ENCODE measurements around the gene PNPLA2.

DNA sequence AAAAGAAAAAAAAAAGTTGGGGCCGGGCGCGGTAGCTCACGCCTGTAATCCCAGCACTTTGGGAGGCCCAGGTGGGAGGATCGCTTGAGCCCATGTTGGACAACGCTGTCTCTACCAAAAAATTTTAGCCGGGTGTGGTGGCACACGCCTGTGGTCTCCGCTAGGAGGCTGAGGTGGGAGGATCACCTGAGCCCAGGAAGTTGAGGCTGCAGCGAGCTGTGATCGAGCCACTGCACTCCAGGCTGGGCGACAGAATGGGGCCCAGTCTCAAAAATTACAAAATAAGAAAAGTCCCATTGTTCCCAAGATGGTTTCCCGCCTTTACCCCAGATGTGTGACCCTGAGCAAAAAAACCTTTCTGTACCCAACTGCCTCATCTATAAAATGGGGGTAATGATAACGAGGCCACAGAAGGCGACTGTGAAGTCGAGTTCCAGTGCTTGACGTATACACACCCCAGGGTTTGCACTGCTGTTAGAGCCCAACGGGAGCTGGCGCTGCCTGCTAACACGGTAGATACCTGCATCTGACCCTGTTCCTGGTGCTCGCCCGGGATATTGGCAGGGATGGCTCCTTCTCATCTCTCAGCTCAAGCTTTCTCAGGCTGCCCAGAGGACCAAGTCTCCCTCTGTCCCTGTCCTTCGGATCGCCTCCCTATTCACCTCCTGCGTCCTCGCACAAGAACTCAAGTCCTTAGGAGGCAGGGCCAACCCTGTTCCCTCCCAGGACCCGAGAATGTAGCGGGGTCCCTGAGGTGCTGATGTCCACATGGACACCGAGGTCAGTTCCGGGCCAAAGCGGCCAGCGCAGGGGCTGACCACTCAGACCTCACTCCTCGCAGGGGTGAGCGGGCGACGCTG, 10.1 kb upstream of the PNPLA2 start:
- TF ChIP-seq, protein P1, sequence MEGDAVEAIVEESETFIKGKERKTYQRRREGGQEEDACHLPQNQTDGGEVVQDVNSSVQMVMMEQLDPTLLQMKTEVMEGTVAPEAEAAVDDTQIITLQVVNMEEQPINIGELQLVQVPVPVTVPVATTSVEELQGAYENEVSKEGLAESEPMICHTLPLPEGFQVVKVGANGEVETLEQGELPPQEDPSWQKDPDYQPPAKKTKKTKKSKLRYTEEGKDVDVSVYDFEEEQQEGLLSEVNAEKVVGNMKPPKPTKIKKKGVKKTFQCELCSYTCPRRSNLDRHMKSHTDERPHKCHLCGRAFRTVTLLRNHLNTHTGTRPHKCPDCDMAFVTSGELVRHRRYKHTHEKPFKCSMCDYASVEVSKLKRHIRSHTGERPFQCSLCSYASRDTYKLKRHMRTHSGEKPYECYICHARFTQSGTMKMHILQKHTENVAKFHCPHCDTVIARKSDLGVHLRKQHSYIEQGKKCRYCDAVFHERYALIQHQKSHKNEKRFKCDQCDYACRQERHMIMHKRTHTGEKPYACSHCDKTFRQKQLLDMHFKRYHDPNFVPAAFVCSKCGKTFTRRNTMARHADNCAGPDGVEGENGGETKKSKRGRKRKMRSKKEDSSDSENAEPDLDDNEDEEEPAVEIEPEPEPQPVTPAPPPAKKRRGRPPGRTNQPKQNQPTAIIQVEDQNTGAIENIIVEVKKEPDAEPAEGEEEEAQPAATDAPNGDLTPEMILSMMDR (IDR thresholded peaks at IDR 0.05): no peak
- no peak for TF ChIP-seq EZH2phosphoT487 (IDR thresholded peaks at IDR 0.05)
- TF ChIP-seq EZH2 (IDR thresholded peaks at IDR 0.05): no peak
